IMR-90 (cell line): ENCODE data around the gene AJM1.

Experiments
- BHLHE40 ChIP-seq: fragments of 150-350 bp; IDR thresholded peaks from 2 replicates; pipeline ENCODE4 v1.6.1; 2016; ENCODE audit warnings: mild to moderate bottlenecking, low read depth, low read length
- CEBPB ChIP-seq: IDR thresholded peaks from 2 replicates; pipeline ENCODE4 v1.6.1; 2012; ENCODE audit warnings: low read depth, low read length, improper control_type of control experiment
- POLR2A ChIP-seq: IDR thresholded peaks from 2 replicates; pipeline ENCODE4 v1.6.1; 2012; ENCODE audit warnings: mild to moderate bottlenecking, low read depth, low read length
- TF ChIP-seq, protein P1 (sequence below): conservative IDR thresholded peaks from 2 replicates; pipeline ENCODE4 v1.5.1; 2012; ENCODE audit warnings: mild to moderate bottlenecking, low read depth, low read length, improper control_type of control experiment
- TF ChIP-seq, protein P2 (sequence below): fragments of 150-350 bp; IDR thresholded peaks from 2 replicates; pipeline ENCODE4 v1.6.1; 2016; ENCODE audit warnings: low read depth, mild to moderate bottlenecking, low read length, moderate library complexity, borderline replicate concordance

DNA sequence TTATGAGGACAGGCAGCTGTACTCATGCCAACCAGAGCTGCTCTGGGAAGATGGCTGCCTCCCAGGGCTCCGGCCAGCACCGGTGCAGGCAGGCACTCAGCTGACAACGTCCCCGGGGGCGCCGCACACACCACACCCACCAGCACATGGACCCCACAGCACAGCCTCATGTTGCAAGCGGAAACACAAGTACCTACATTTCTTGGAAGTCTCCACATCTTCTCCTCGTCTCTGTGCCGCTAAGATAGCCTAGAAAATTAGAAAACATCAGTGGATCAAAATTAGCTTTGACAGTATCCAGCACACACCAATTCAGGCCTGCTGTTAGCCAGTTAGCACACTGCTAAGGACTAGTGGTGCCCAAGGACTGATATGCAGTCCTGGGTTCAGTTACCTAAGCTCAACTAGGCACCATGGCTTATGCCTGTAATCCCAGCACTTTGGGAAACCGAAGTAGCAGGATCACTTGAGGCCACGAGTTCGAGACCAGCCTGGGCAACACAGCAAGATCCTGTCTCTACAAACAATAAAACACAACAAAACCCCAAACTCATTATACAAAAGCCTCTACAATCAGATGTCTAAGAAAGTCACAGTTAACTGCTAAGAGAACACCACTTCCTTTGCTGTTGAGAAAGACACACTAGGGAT lies 21.5 kb downstream of the AJM1 start:
- TF ChIP-seq, protein P1, sequence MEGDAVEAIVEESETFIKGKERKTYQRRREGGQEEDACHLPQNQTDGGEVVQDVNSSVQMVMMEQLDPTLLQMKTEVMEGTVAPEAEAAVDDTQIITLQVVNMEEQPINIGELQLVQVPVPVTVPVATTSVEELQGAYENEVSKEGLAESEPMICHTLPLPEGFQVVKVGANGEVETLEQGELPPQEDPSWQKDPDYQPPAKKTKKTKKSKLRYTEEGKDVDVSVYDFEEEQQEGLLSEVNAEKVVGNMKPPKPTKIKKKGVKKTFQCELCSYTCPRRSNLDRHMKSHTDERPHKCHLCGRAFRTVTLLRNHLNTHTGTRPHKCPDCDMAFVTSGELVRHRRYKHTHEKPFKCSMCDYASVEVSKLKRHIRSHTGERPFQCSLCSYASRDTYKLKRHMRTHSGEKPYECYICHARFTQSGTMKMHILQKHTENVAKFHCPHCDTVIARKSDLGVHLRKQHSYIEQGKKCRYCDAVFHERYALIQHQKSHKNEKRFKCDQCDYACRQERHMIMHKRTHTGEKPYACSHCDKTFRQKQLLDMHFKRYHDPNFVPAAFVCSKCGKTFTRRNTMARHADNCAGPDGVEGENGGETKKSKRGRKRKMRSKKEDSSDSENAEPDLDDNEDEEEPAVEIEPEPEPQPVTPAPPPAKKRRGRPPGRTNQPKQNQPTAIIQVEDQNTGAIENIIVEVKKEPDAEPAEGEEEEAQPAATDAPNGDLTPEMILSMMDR = no peak
- TF ChIP-seq POLR2A (no peak), CEBPB (no peak), BHLHE40 (no peak)
- TF ChIP-seq, protein P2, sequence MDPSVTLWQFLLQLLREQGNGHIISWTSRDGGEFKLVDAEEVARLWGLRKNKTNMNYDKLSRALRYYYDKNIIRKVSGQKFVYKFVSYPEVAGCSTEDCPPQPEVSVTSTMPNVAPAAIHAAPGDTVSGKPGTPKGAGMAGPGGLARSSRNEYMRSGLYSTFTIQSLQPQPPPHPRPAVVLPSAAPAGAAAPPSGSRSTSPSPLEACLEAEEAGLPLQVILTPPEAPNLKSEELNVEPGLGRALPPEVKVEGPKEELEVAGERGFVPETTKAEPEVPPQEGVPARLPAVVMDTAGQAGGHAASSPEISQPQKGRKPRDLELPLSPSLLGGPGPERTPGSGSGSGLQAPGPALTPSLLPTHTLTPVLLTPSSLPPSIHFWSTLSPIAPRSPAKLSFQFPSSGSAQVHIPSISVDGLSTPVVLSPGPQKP = no peak
